Measurements from ENCODE around the gene MTURN. TPM values are rescaled to one million over a fixed set of nuclear protein-coding genes. Genes with fewer than 3 reads are reported as not detected.

Gene MTURN
- total RNA-seq, 4 donors from 2014 or later = 32.0 to 86.3 (median 44.0) TPM

GRCh38 chr7:30206942-30207341 lies 72.2 kb downstream of the MTURN start:
- H3K27me3 ChIP-seq = no peaks in the 10 kb centered on the region
- no peak for DNase-seq
- H3K36me3 ChIP-seq = no peaks in the 10 kb centered on the region
- H3K9me3 ChIP-seq = no peaks in the 10 kb centered on the region
- no peaks in the 10 kb centered on the region for H3K4me1 ChIP-seq
- WGBS, 2 donors = 80 to 82% methylated on average over 8 of the region's 8 CpGs
- no peak overlapping the region for H3K27ac ChIP-seq
- no peak overlapping the region for H3K4me3 ChIP-seq (replicated peaks in 1 of 3)
- intact Hi-C loops (cut with DNase I) = no loop called here
- TF ChIP-seq POLR2A (IDR thresholded peaks at IDR 0.05) (no peak), CTCF (IDR thresholded peaks at IDR 0.05) (no peak)

GRCh38 chr7:30207376-30207775 lies 72.6 kb downstream of the MTURN start:
- WGBS, 2 donors = 96 to 98% methylated on average over 4 of the region's 4 CpGs
- Histone ChIP-seq H3K9me3 (no peaks in the 10 kb centered on the region), H3K27ac (no peak overlapping the region), H3K4me3 (replicated peaks in 1 of 3) (no peak overlapping the region), H3K36me3 (no peaks in the 10 kb centered on the region), H3K4me1 (no peaks in the 10 kb centered on the region), H3K27me3 (no peaks in the 10 kb centered on the region)
- intact Hi-C loops (cut with DNase I) = no loop called here
- TF ChIP-seq POLR2A (IDR thresholded peaks at IDR 0.05) = no peak
- no peak for DNase-seq

- intact Hi-C loops (cut with DNase I) = no loop called here
These were observed 75.2 kb downstream of the MTURN start for GRCh38 chr7:30209951-30210350.

More at GRCh38 chr7:30209951-30210350, 75.2 kb downstream of the MTURN start:
- Histone ChIP-seq H3K27ac (no peak overlapping the region), H3K27me3 (no peaks in the 10 kb centered on the region), H3K36me3 (no peaks in the 10 kb centered on the region), H3K4me3 (replicated peaks in 1 of 3) (no peak overlapping the region), H3K9me3 (no peaks in the 10 kb centered on the region), H3K4me1 (no peaks in the 10 kb centered on the region)
- 29 to 49% methylated on average over 5 of the region's 5 CpGs for WGBS, 2 donors
- DNase-seq = no peak
- no peak for TF ChIP-seq CTCF (IDR thresholded peaks at IDR 0.05)
- no peak for TF ChIP-seq POLR2A (IDR thresholded peaks at IDR 0.05)

Small RNAs within 50 kb of the gene (small RNA-seq; reads per million reads assigned to genes)
- gene RPS27P16 = not detected

Other genes with a start within 250 kb of the MTURN start
- 10 to 100 TPM; 26.6 to 38.5 (median 32.9) TPM for gene SCRN1, start 145.2 kb upstream of the MTURN start, total RNA-seq
- gene FKBP14, start 108.3 kb upstream of the MTURN start, total RNA-seq = 10 to 100 TPM in 1 of 4 donors, 1 to 10 TPM in 3; 5.2 to 11.7 (median 6.6) TPM
- 10 to 100 TPM in 1 of 4 donors, 1 to 10 TPM in 3; 7.1 to 13.3 (median 8.8) TPM for gene PLEKHA8, start 106.6 kb upstream of the MTURN start, total RNA-seq
- 10 to 100 TPM; 44.2 to 57.4 (median 48.0) TPM for gene ZNRF2, start 149.6 kb downstream of the MTURN start, total RNA-seq

Measured in thyroid gland (tissue), 4 donors.